NCI-H2081 (cell line): Measurements from ENCODE around the gene HNRNPM.
A peak's percentile ranks its signal among the peaks of the same experiment; 100 is the strongest.

ENCODE experiments used
- DNase-seq, 2 experiments: peaks; one replicate each; lab custom pipeline; 2025; lab: John Stamatoyannopoulos, UW

HNRNPM gene

GRCh38 chr19:8487137-8487851, 42.5 kb downstream of the HNRNPM start:
- DNase-seq, result no peak

GRCh38 chr19:8488365-8488764, 43.6 kb downstream of the HNRNPM start:
- no peak for DNase-seq

- DNase-seq, result no peak
Observed at GRCh38 chr19:8489561-8490394, 45.0 kb downstream of the HNRNPM start.

- no peak for DNase-seq
Observed at GRCh38 chr19:8490395-8490760, 45.6 kb downstream of the HNRNPM start.

- DNase-seq, result no peak
Observed at GRCh38 chr19:8490873-8491272, 46.1 kb downstream of the HNRNPM start.

- no peak for DNase-seq
Observed at GRCh38 chr19:8491574-8491973, 46.8 kb downstream of the HNRNPM start.

- no peak for DNase-seq
Observed at GRCh38 chr19:8494158-8494557, 49.4 kb downstream of the HNRNPM start.

- no peak for DNase-seq
Observed at GRCh38 chr19:8498295-8498694, 53.5 kb downstream of the HNRNPM start.

GRCh38 chr19:8499048-8499833, 54.5 kb downstream of the HNRNPM start:
- DNase-seq, result no peak

- no peak for DNase-seq
Observed at GRCh38 chr19:8500158-8500557, 55.4 kb downstream of the HNRNPM start.

GRCh38 chr19:8501516-8501915, 56.7 kb downstream of the HNRNPM start:
- DNase-seq, result no peak

- no peak for DNase-seq
Observed at GRCh38 chr19:8501981-8502380, 57.2 kb downstream of the HNRNPM start.

GRCh38 chr19:8503510-8503909, 58.7 kb downstream of the HNRNPM start:
- no peak for DNase-seq

- no peak for DNase-seq
Observed at GRCh38 chr19:8504171-8504570, 59.4 kb downstream of the HNRNPM start.

- no peak for DNase-seq
Observed at GRCh38 chr19:8504919-8505318, 60.1 kb downstream of the HNRNPM start.

GRCh38 chr19:8505680-8506401, 61.1 kb downstream of the HNRNPM start:
- DNase-seq, result peak; percentile 37 to 59

- no peak for DNase-seq
Observed at GRCh38 chr19:8506402-8506957, 61.7 kb downstream of the HNRNPM start.

- no peak for DNase-seq
Observed at GRCh38 chr19:8510589-8511115, 65.9 kb downstream of the HNRNPM start.

GRCh38 chr19:8511573-8512101, 66.9 kb downstream of the HNRNPM start:
- DNase-seq, result no peak

- DNase-seq, result peak in 1 of 2 experiments; percentile 5
Observed at GRCh38 chr19:8512115-8512967, 67.6 kb downstream of the HNRNPM start.
